Endothelial cell of umbilical vein (primary cell): Measurements from ENCODE around the gene POU2F3.

ENCODE experiments used
- FOS ChIP-seq: IDR thresholded peaks from 2 replicates; pipeline ENCODE4 v1.6.1; 2011; ENCODE audit warnings: mild to moderate bottlenecking, low read length, moderate library complexity, borderline replicate concordance; ENCODE audit not compliant: insufficient read depth
- MYC ChIP-seq: IDR thresholded peaks from one replicate; pipeline ENCODE4 v1.6.1; 2011; ENCODE audit warnings: mild to moderate bottlenecking, low read depth, low read length
- POLR2A ChIP-seq: IDR thresholded peaks from 2 replicates; pipeline ENCODE4 v1.6.1; 2012; ENCODE audit warnings: low read depth, mild to moderate bottlenecking, control low read depth, low read length
- POLR2AphosphoS5 ChIP-seq: IDR thresholded peaks from 2 replicates; pipeline ENCODE4 v1.6.1; 2012; ENCODE audit warnings: low read depth, mild to moderate bottlenecking, control low read depth, low read length, moderate library complexity; ENCODE audit not compliant: insufficient read depth

- TF ChIP-seq FOS: no peak
- no peak for TF ChIP-seq POLR2A
- TF ChIP-seq MYC: no peak
- TF ChIP-seq POLR2AphosphoS5: no peak
Measured at GRCh38 chr11:120363436-120363835, 123.5 kb downstream of the POU2F3 start.
